A549 (cell line): ENCODE data around the gene WHRN.

Experiments
- BHLHE40 ChIP-seq: IDR thresholded peaks from 2 replicates; pipeline ENCODE4 v1.6.1; 2012; ENCODE audit warnings: low read depth, low read length, inconsistent platforms
- CTCF ChIP-seq: fragments of >200 bp; sonication (Bioruptor Twin); formaldehyde crosslinking; IDR thresholded peaks from 3 replicates; pipeline ENCODE4 v1.5.1; 2016
- ELK1 ChIP-seq: fragments of 150-350 bp; IDR thresholded peaks from 2 replicates; pipeline ENCODE4 v1.6.1; 2014; ENCODE audit warnings: low read depth, mild to moderate bottlenecking, low read length
- HOXA7 ChIP-seq: fragments of 250-450 bp; sonication (Bioruptor Pico); IDR thresholded peaks from 2 replicates; pipeline ENCODE4 v1.5.0; 2020; ENCODE audit warnings: mild to moderate bottlenecking, moderate library complexity
- JUN ChIP-seq, 2 experiments: fragments of >200 bp; sonication (Bioruptor Twin); formaldehyde crosslinking; IDR thresholded peaks; 2 replicates in 1 of 2; 3 replicates in 1 of 2; pipeline ENCODE4 v1.6.1; 2016 to 2017
- MAFK ChIP-seq: fragments of 450-650 bp; IDR thresholded peaks from 2 replicates; pipeline ENCODE4 v1.6.1; 2014; ENCODE audit not compliant: partially characterized antibody
- MAZ ChIP-seq: fragments of 150-350 bp; IDR thresholded peaks from 2 replicates; pipeline ENCODE4 v1.6.1; 2014; ENCODE audit warnings: antibody characterized with exemption, low read depth, low read length, borderline replicate concordance
- PHF8 ChIP-seq: fragments of 200-600 bp; sonication (generic); IDR thresholded peaks from 2 replicates; pipeline ENCODE4 v1.6.1; 2016; ENCODE audit warnings: low read depth, mild to moderate bottlenecking, antibody characterized with exemption, moderate library complexity, borderline replicate concordance
- POLR2A ChIP-seq: IDR thresholded peaks from 2 replicates; pipeline ENCODE4 v1.6.1; 2012; ENCODE audit warnings: mild to moderate bottlenecking, low read length
- RAD21 ChIP-seq, 2 experiments: fragments of >200 bp in 1 of 2; sonication (Bioruptor Twin) in 1 of 2; formaldehyde crosslinking in 1 of 2; IDR thresholded peaks in 1 of 2; conservative IDR thresholded peaks in 1 of 2; 2 replicates in 1 of 2; 3 replicates in 1 of 2; pipeline ENCODE4 v1.6.1; 2012 to 2018; ENCODE audit warnings: inconsistent platforms in 1 of 2
- REST ChIP-seq: fragments of 200-600 bp; sonication (generic); IDR thresholded peaks from 2 replicates; pipeline ENCODE4 v1.6.1; 2016; ENCODE audit warnings: antibody characterized with exemption, mild to moderate bottlenecking, moderate library complexity
- SMC3 ChIP-seq: fragments of >200 bp; sonication (Bioruptor Twin); formaldehyde crosslinking; IDR thresholded peaks from 3 replicates; pipeline ENCODE4 v1.6.1; 2018; ENCODE audit warnings: inconsistent platforms

- TF ChIP-seq CTCF: no peak
- TF ChIP-seq POLR2A: no peak
- no peak for TF ChIP-seq HOXA7 (CRISPR knock-in tag)
- no peak for TF ChIP-seq MAFK
- TF ChIP-seq SMC3: no peak
- no peak for TF ChIP-seq RAD21 (conservative IDR thresholded peaks at IDR 0.05 in 1 of 2, IDR thresholded peaks at IDR 0.05 in 1 of 2)
- TF ChIP-seq BHLHE40: no peak
- TF ChIP-seq MAZ: no peak
- no peak for TF ChIP-seq JUN (IDR thresholded peaks at IDR 0.05)
- no peak for TF ChIP-seq REST
- TF ChIP-seq PHF8: no peak
- TF ChIP-seq ELK1: no peak
Measured at GRCh38 chr9:114418053-114418452, 87.2 kb downstream of the WHRN start.
